Neuronal stem cell (in vitro differentiated cells): ENCODE results near the gene TBX5.
A peak's percentile ranks its signal among the peaks of the same experiment; 100 is the strongest.
"Not testable (repeated sequence)": the region's sequence is repeated elsewhere in the genome, so short reads cannot be mapped to it uniquely, and the experiment has no call there.

Experiments
- DNase-seq: peaks from one replicate; pipeline ENCODE4 v3.0.0-alpha.2; 2013; ENCODE audit warnings: low spot score
- H2AFZ ChIP-seq: one replicate; pipeline ENCODE4 v1.6.1; 2013; ENCODE audit warnings: mild to moderate bottlenecking, low read length, inconsistent platforms
- H2AK5ac ChIP-seq: 2 replicates; pipeline ENCODE4 v1.6.1; 2013; ENCODE audit warnings: low read depth, mild to moderate bottlenecking, inconsistent platforms, low read length, moderate library complexity, mixed read lengths
- H2BK120ac ChIP-seq: 2 replicates; pipeline ENCODE4 v1.6.1; 2013; ENCODE audit warnings: low read depth, mild to moderate bottlenecking, inconsistent platforms, low read length, moderate library complexity, mixed read lengths
- H2BK12ac ChIP-seq: one replicate; pipeline ENCODE4 v1.6.1; 2013; ENCODE audit warnings: low read length, inconsistent platforms
- H2BK15ac ChIP-seq: 2 replicates; pipeline ENCODE4 v1.6.1; 2013; ENCODE audit warnings: mild to moderate bottlenecking, low read length, inconsistent platforms, mixed read lengths
- H2BK5ac ChIP-seq: one replicate; pipeline ENCODE4 v1.6.1; 2013; ENCODE audit warnings: inconsistent platforms, mild to moderate bottlenecking, low read length, moderate library complexity
- H3K14ac ChIP-seq: one replicate; pipeline ENCODE4 v1.6.1; 2013; ENCODE audit warnings: low read length, inconsistent platforms
- H3K18ac ChIP-seq: 2 replicates; pipeline ENCODE4 v1.6.1; 2013; ENCODE audit warnings: low read length, inconsistent platforms
- H3K23ac ChIP-seq: 2 replicates; pipeline ENCODE4 v1.6.1; 2013; ENCODE audit warnings: low read depth, mild to moderate bottlenecking, mixed read lengths, low read length, inconsistent platforms; ENCODE audit not compliant: poor library complexity
- H3K27ac ChIP-seq: replicated peaks from 3 replicates; pipeline ENCODE4 v1.5.1; 2013; ENCODE audit warnings: low read length, inconsistent platforms
- H3K27me3 ChIP-seq, 3 experiments: 2 replicates each; pipeline ENCODE4 v1.6.1; 2013; ENCODE audit warnings: low read length in 3 of 3, mild to moderate bottlenecking in 2 of 3, inconsistent platforms in 1 of 3, low read depth in 1 of 3, mixed read lengths in 1 of 3, moderate library complexity in 1 of 3; ENCODE audit not compliant: control insufficient read depth in 3 of 3, insufficient read depth in 3 of 3
- H3K36me3 ChIP-seq, 2 donors: replicated peaks in 1 of 2; 2 replicates each; pipeline ENCODE4 v1.6.1; 2013; ENCODE audit warnings: low read length in 2 of 2; ENCODE audit not compliant: control insufficient read depth in 2 of 2, insufficient read depth in 2 of 2
- H3K4ac ChIP-seq: 2 replicates; pipeline ENCODE4 v1.6.1; 2013; ENCODE audit warnings: inconsistent platforms, mild to moderate bottlenecking, low read length, moderate library complexity
- H3K4me1 ChIP-seq, 2 donors: 1 replicate in 1 of 2; 2 replicates in 1 of 2; pipeline ENCODE4 v1.6.1; 2013; ENCODE audit warnings: low read length in 2 of 2, low read depth in 1 of 2; ENCODE audit not compliant: control insufficient read depth in 2 of 2, insufficient read depth in 1 of 2
- H3K4me2 ChIP-seq: one replicate; pipeline ENCODE4 v1.6.1; 2013; ENCODE audit warnings: mild to moderate bottlenecking, low read length, inconsistent platforms; ENCODE audit not compliant: insufficient read depth, poor library complexity, severe bottlenecking
- H3K4me3 ChIP-seq, 2 donors: 2 replicates each; pipeline ENCODE4 v1.5.1; 2013; ENCODE audit warnings: low read length in 2 of 2, mild to moderate bottlenecking in 2 of 2, inconsistent platforms in 1 of 2, moderate library complexity in 1 of 2
- H3K79me1 ChIP-seq: one replicate; pipeline ENCODE4 v1.6.1; 2013; ENCODE audit warnings: low read depth, mild to moderate bottlenecking, inconsistent platforms, low read length, moderate library complexity
- H3K9ac ChIP-seq: one replicate; pipeline ENCODE4 v1.6.1; 2013; ENCODE audit warnings: mild to moderate bottlenecking, low read depth, low read length, inconsistent platforms; ENCODE audit not compliant: poor library complexity
- H3K9me3 ChIP-seq, 2 donors: replicated peaks in 1 of 2; 2 replicates each; pipeline versions ENCODE3 to v1.6.1; 2013; ENCODE audit warnings: low read length in 2 of 2, mild to moderate bottlenecking in 2 of 2, inconsistent platforms in 1 of 2, low read depth in 1 of 2, mixed read lengths in 1 of 2, moderate library complexity in 1 of 2; ENCODE audit not compliant: control insufficient read depth in 2 of 2, insufficient read depth in 1 of 2
- H4K8ac ChIP-seq: one replicate; pipeline ENCODE4 v1.6.1; 2013; ENCODE audit warnings: low read depth, mild to moderate bottlenecking, inconsistent platforms, low read length, moderate library complexity
- H4K91ac ChIP-seq: one replicate; pipeline ENCODE4 v1.6.1; 2013; ENCODE audit warnings: low read length, low read depth, mild to moderate bottlenecking, inconsistent platforms; ENCODE audit not compliant: poor library complexity
- WGBS, 2 donors: extraction: QIAGEN DNeasy Blood & Tissue Kit; methylation state at CpG; one replicate each; pipeline ENCODE4 v1.1.7; 2013; ENCODE audit warnings: missing lambda C conversion rate in 2 of 2, mixed read lengths in 1 of 2; ENCODE audit not compliant: insufficient read length in 2 of 2, insufficient replicate concordance in 1 of 2; ENCODE audit errors: extremely low coverage in 2 of 2; 5-methylcytosine and 5-hydroxymethylcytosine counted together

Gene TBX5

DNA sequence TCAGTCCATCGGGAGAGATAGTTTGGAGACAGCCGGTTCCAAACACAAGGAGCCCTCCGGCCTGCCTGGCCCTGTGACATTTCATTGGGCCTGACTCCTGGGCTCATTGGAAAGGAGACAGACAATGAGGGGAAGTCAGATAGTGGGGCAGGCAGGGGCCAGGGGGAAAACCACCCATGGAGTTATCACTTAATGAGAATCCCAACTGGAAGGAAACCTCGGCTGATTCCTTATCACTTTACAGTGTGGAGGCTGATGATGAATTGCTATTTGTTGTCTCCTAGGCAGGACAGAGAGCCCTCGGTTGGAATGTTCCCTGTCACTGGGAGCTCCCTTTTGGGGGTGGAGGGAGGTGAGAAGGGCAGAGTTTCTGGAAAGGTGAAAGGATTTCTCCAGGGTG lies 44.4 kb downstream of the TBX5 start:
- Histone ChIP-seq H2BK15ac (no peak overlapping the region), H3K14ac (no peak overlapping the region)
- WGBS, 2 donors: no CpG with 5 or more reads among the region's 5 CpGs

GRCh38 chr12:114360485-114360884 lies 45.5 kb downstream of the TBX5 start:
- H3K14ac ChIP-seq: no peak overlapping the region
- H2BK120ac ChIP-seq: no peak overlapping the region
- H3K4me1 ChIP-seq: no peaks in the 10 kb centered on the region
- no peak overlapping the region for H2BK5ac ChIP-seq
- H3K4me3 ChIP-seq: no peak overlapping the region
- H3K27me3 ChIP-seq: no peaks in the 10 kb centered on the region
- no peak overlapping the region for H2AK5ac ChIP-seq
- H3K18ac ChIP-seq: no peak overlapping the region
- no peaks in the 10 kb centered on the region for H3K79me1 ChIP-seq
- no peak overlapping the region for H2AFZ ChIP-seq
- no peak overlapping the region for H3K4me2 ChIP-seq
- DNase-seq: no peak
- no peak overlapping the region for H4K8ac ChIP-seq
- no peak overlapping the region for H3K4ac ChIP-seq
- no peaks in the 10 kb centered on the region for H3K36me3 ChIP-seq
- no peak overlapping the region for H2BK12ac ChIP-seq
- no peak overlapping the region for H3K23ac ChIP-seq
- H4K91ac ChIP-seq: no peak overlapping the region
- H3K9ac ChIP-seq: no peak overlapping the region
- H2BK15ac ChIP-seq: no peak overlapping the region
- no peak overlapping the region for H3K27ac ChIP-seq
- H3K9me3 ChIP-seq: no peaks in the 10 kb centered on the region

More for the DNA sequence above, 44.4 kb downstream of the TBX5 start:
- peaks cover 0 to 2% of the 10 kb centered on the region in 2 donors for H3K9me3 ChIP-seq
- H3K9ac ChIP-seq: no peak overlapping the region
- no peak overlapping the region for H3K4me3 ChIP-seq
- H3K4me2 ChIP-seq: no peak overlapping the region
- no peak overlapping the region for H2AFZ ChIP-seq
- no peak overlapping the region for H3K18ac ChIP-seq
- no peaks in the 10 kb centered on the region for H3K36me3 ChIP-seq
- H4K8ac ChIP-seq: no peak overlapping the region
- H2AK5ac ChIP-seq: no peak overlapping the region
- no peak overlapping the region for H3K4ac ChIP-seq
- no peaks in the 10 kb centered on the region for H3K4me1 ChIP-seq
- H3K27ac ChIP-seq: no peak overlapping the region
- H3K79me1 ChIP-seq: no peaks in the 10 kb centered on the region
- no peak overlapping the region for H2BK120ac ChIP-seq
- H2BK12ac ChIP-seq: no peak overlapping the region
- no peak overlapping the region for H2BK5ac ChIP-seq
- DNase-seq: no peak
- H4K91ac ChIP-seq: no peak overlapping the region
- no peak overlapping the region for H3K23ac ChIP-seq
- H3K27me3 ChIP-seq: no peaks in the 10 kb centered on the region

DNA sequence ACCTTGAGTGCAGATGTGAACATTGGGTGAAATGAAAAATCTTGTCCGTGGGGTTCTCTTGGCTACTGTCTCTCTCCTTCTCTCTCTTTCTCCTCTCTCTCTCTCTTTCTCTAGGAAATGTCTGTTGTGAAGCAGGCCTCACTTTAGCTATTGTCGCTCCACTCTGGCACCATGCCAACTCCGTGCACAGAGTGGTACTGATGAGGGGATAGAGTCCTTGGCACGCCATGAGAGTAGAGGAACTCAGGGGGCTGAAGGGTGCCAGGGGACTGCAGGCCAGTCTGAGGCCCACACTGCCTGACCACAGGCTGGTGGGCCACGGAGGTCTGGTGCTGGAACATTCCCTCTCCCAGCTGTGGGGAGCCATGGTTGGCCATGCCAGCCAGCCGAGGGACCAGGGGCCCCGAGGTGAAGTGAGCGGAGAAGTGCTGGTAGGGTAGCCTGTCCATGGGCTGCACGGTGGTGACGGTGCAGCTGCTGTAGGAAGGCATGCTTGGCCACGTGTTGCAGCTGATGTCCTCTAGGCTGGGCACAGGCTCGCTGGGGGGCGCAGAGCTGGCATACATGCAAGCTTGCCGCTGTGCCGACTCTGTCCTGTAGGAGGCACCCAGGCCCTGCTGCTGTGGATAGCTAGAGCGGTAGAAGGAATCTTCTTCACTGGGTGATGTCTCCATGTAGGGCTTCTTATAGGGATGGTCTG lies 50.4 kb downstream of the TBX5 start:
- Histone ChIP-seq H3K18ac (peak overlapping the region; percentile 84), H2BK120ac (no peak overlapping the region), H3K4me1 (no peaks in the 10 kb centered on the region), H3K4me2 (no peak overlapping the region), H3K4ac (peak overlapping the region; percentile 60), H2BK12ac (no peak overlapping the region), H4K8ac (peak overlapping the region; percentile 26), H2BK15ac (no peak overlapping the region), H3K9me3 (no peaks in the 10 kb centered on the region), H3K14ac (no peak overlapping the region), H3K27me3 (no peaks in the 10 kb centered on the region), H3K79me1 (no peaks in the 10 kb centered on the region), H3K9ac (no peak overlapping the region), H2AFZ (no peak overlapping the region), H2AK5ac (peak overlapping the region; percentile 73), H3K23ac (peak overlapping the region; percentile 27), H3K36me3 (no peaks in the 10 kb centered on the region), H3K27ac (no peak overlapping the region), H3K4me3 (no peak overlapping the region), H2BK5ac (no peak overlapping the region), H4K91ac (no peak overlapping the region)
- DNase-seq: no peak
- no CpG with 5 or more reads among the region's 16 CpGs for whole genome bisulfite sequencing, 2 donors

- no CpG with 5 or more reads among the region's 7 CpGs for WGBS, 2 donors
- H3K9ac ChIP-seq, H3K23ac ChIP-seq, H2BK120ac ChIP-seq, H2BK12ac ChIP-seq, H3K9me3 ChIP-seq, H2BK5ac ChIP-seq, H4K8ac ChIP-seq, H3K36me3 ChIP-seq, H3K4me1 ChIP-seq, H2AFZ ChIP-seq, H2BK15ac ChIP-seq, H3K14ac ChIP-seq, H3K27ac ChIP-seq, H2AK5ac ChIP-seq, H3K79me1 ChIP-seq, H3K18ac ChIP-seq, H3K27me3 ChIP-seq, H3K4me2 ChIP-seq, DNase-seq, H3K4me3 ChIP-seq, H4K91ac ChIP-seq, H3K4ac ChIP-seq: not testable (repeated sequence)
These were observed 56.7 kb downstream of the TBX5 start for GRCh38 chr12:114349239-114349638.
